ENCODE measurements around the gene LRRC23. TPM values are rescaled to one million over a fixed set of nuclear protein-coding genes. Genes with fewer than 3 reads are reported as not detected.
A peak's percentile ranks its signal among the peaks of the same experiment; 100 is the strongest.

LRRC23 gene
- total and polyA plus RNA-seq, 9 of the 15 experiments (the other 6 are each of a cell fraction or from before 2014, with no cell fraction given), result 2.2 to 7.0 (median 3.0) TPM

- TF ChIP-seq ZHX1 (conservative IDR thresholded peaks at IDR 0.05; ENCODE audit: low read length), result no peak
- TF ChIP-seq ZFP91 (CRISPR knock-in tag; IDR thresholded peaks at IDR 0.05), result no peak
- TF ChIP-seq HNRNPLL (IDR thresholded peaks at IDR 0.05; ENCODE audit: low read depth, low read length, poor library complexity, severe bottlenecking), result peak; percentile 38
- TF ChIP-seq NCOA2 (IDR thresholded peaks at IDR 0.05; ENCODE audit: partially characterized antibody in 2 of 2), result no peak
- 0 out of 2 replicates have a peak, but pooled peaks have one; percentile 20 for TF ChIP-seq GMEB1 (CRISPR knock-in tag; IDR thresholded peaks at IDR 0.05)
- TF ChIP-seq ZFP1 (CRISPR knock-in tag; IDR thresholded peaks at IDR 0.05), result no peak
- no peak for TF ChIP-seq NONO (IDR thresholded peaks at IDR 0.05; ENCODE audit: low read depth in 2 of 2, low read length in 1 of 2)
- TF ChIP-seq ELF1 (tag; IDR thresholded peaks at IDR 0.05), result no peak
- no peak for TF ChIP-seq HMBOX1 (IDR thresholded peaks at IDR 0.05)
- TF ChIP-seq CEBPG (CRISPR knock-in tag; IDR thresholded peaks at IDR 0.05), result no peak
- TF ChIP-seq CEBPG (tag; conservative IDR thresholded peaks at IDR 0.05 in 1 of 2, IDR thresholded peaks at IDR 0.05 in 1 of 2), result no peak
- no peak for TF ChIP-seq ZNF175 (CRISPR knock-in tag; IDR thresholded peaks at IDR 0.05; ENCODE audit: low read depth)
- TF ChIP-seq SIN3A (IDR thresholded peaks at IDR 0.05; ENCODE audit: borderline replicate concordance in 2 of 2, control insufficient read depth in 1 of 2, low read depth in 2 of 2, low read length in 2 of 2), result no peak
- TF ChIP-seq ELF4 (CRISPR knock-in tag; IDR thresholded peaks at IDR 0.05), result no peak
- TF ChIP-seq MAFF (IDR thresholded peaks at IDR 0.05; ENCODE audit: low read length), result no peak
- TF ChIP-seq CGGBP1 (CRISPR knock-in tag; IDR thresholded peaks at IDR 0.05), result no peak
- TF ChIP-seq CREB3L1 (IDR thresholded peaks at IDR 0.05; ENCODE audit: borderline replicate concordance, low read depth), result no peak
Observed at GRCh38 chr12:6914246-6914946, 9.8 kb downstream of the LRRC23 start, which contains the start of gene ENO2 (continued).
